ENCODE results near the gene CAMTA1. TPM values are rescaled to one million over a fixed set of nuclear protein-coding genes. Genes with fewer than 3 reads are reported as not detected.

CAMTA1 gene
- total RNA-seq, 2 donors from 2014 or later, result 105 to 113 TPM

GRCh38 chr1:7319196-7319595 lies 533.9 kb downstream of the CAMTA1 start:
- no peak for DNase-seq (ENCODE audit: low spot score)
- no peaks in the 10 kb centered on the region for H3K4me1 ChIP-seq (ENCODE audit: control insufficient read depth in 1 of 2, low read depth in 2 of 2)
- H3K27ac ChIP-seq, result no peak overlapping the region
- no peak for ATAC-seq (ENCODE audit: insufficient number of reproducible peaks, low FRiP score, low read depth)
- H3K9me3 ChIP-seq, result no peaks in the 10 kb centered on the region
- TF ChIP-seq CTCF (IDR thresholded peaks at IDR 0.05), result no peak
- no peaks in the 10 kb centered on the region for H3K36me3 ChIP-seq
- H3K4me3 ChIP-seq, result no peak overlapping the region
- H3K27me3 ChIP-seq (replicated peaks; ENCODE audit: insufficient read depth), result no peaks in the 10 kb centered on the region

- Histone ChIP-seq H3K36me3 (no peaks in the 10 kb centered on the region), H3K27ac (no peak overlapping the region), H3K9me3 (no peaks in the 10 kb centered on the region), H3K27me3 (replicated peaks; ENCODE audit: insufficient read depth) (no peaks in the 10 kb centered on the region), H3K4me3 (no peak overlapping the region), H3K4me1 (ENCODE audit: control insufficient read depth in 1 of 2, low read depth in 2 of 2) (no peaks in the 10 kb centered on the region)
- ATAC-seq (ENCODE audit: insufficient number of reproducible peaks, low FRiP score, low read depth) (no peak), DNase-seq (ENCODE audit: low spot score) (no peak)
- TF ChIP-seq CTCF (IDR thresholded peaks at IDR 0.05), result no peak
Measured at GRCh38 chr1:7320661-7321060, 535.4 kb downstream of the CAMTA1 start.

- no peak for DNase-seq (ENCODE audit: low spot score)
- Histone ChIP-seq H3K4me3 (no peak overlapping the region), H3K27me3 (replicated peaks; ENCODE audit: insufficient read depth) (no peaks in the 10 kb centered on the region), H3K36me3 (no peaks in the 10 kb centered on the region), H3K27ac (no peak overlapping the region), H3K9me3 (no peaks in the 10 kb centered on the region), H3K4me1 (ENCODE audit: control insufficient read depth in 1 of 2, low read depth in 2 of 2) (no peaks in the 10 kb centered on the region)
- TF ChIP-seq CTCF (IDR thresholded peaks at IDR 0.05), result no peak
- ATAC-seq (ENCODE audit: insufficient number of reproducible peaks, low FRiP score, low read depth), result no peak
Measured at GRCh38 chr1:7322283-7322785, 537.1 kb downstream of the CAMTA1 start.

GRCh38 chr1:7322912-7323311 lies 537.7 kb downstream of the CAMTA1 start:
- DNase-seq (ENCODE audit: low spot score), result no peak
- TF ChIP-seq CTCF (IDR thresholded peaks at IDR 0.05), result no peak
- Histone ChIP-seq H3K4me1 (ENCODE audit: control insufficient read depth in 1 of 2, low read depth in 2 of 2) (no peaks in the 10 kb centered on the region), H3K27ac (no peak overlapping the region), H3K4me3 (no peak overlapping the region), H3K9me3 (no peaks in the 10 kb centered on the region), H3K36me3 (no peaks in the 10 kb centered on the region), H3K27me3 (replicated peaks; ENCODE audit: insufficient read depth) (no peaks in the 10 kb centered on the region)
- no peak for ATAC-seq (ENCODE audit: insufficient number of reproducible peaks, low FRiP score, low read depth)

GRCh38 chr1:7325254-7325653 lies 540.0 kb downstream of the CAMTA1 start:
- Histone ChIP-seq H3K27ac (no peak overlapping the region), H3K27me3 (replicated peaks; ENCODE audit: insufficient read depth) (no peaks in the 10 kb centered on the region), H3K36me3 (no peaks in the 10 kb centered on the region), H3K9me3 (no peaks in the 10 kb centered on the region), H3K4me1 (ENCODE audit: control insufficient read depth in 1 of 2, low read depth in 2 of 2) (no peaks in the 10 kb centered on the region), H3K4me3 (no peak overlapping the region)
- DNase-seq (ENCODE audit: low spot score) (no peak), ATAC-seq (ENCODE audit: insufficient number of reproducible peaks, low FRiP score, low read depth) (no peak)
- no peak for TF ChIP-seq CTCF (IDR thresholded peaks at IDR 0.05)
